Measurements from ENCODE around the gene MYO10.

MYO10 gene

DNA sequence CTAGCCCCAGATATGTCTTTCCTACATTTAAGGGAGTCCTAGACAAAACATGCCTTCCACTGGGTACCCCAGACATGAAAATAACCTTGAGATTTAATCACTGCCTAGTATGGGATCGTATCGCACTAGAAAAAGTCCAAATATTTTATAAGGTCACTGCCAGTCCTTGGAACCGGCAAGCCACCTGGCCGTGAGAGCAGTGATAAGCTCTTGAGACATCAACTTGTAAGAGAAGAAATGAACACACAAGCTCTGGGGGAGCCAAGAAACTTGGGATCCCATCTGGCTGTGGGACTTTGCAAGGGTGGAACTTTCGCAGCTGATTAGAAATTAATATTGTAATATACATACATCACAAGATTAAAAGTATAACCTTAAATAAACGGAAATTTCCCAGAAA lies 21.5 kb downstream of the MYO10 start:
- no peak for DNase-seq

DNA sequence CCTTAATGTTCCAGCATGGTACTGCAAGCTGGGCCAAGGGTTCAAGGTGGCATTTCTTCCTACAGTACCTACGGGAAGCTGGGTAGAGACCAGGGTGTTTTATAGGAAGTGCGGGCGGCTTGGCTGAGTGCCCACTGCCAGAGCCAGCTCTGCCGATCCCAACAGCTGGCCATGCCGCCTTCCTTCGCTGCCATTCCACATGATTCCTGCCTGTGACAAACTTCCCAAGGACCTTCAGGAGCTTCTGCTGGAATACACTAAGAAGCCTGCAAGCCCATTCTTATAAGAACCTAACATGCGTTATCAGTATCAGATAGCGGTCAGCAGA lies 22.0 kb downstream of the MYO10 start:
- DNase-seq = no peak

DNA sequence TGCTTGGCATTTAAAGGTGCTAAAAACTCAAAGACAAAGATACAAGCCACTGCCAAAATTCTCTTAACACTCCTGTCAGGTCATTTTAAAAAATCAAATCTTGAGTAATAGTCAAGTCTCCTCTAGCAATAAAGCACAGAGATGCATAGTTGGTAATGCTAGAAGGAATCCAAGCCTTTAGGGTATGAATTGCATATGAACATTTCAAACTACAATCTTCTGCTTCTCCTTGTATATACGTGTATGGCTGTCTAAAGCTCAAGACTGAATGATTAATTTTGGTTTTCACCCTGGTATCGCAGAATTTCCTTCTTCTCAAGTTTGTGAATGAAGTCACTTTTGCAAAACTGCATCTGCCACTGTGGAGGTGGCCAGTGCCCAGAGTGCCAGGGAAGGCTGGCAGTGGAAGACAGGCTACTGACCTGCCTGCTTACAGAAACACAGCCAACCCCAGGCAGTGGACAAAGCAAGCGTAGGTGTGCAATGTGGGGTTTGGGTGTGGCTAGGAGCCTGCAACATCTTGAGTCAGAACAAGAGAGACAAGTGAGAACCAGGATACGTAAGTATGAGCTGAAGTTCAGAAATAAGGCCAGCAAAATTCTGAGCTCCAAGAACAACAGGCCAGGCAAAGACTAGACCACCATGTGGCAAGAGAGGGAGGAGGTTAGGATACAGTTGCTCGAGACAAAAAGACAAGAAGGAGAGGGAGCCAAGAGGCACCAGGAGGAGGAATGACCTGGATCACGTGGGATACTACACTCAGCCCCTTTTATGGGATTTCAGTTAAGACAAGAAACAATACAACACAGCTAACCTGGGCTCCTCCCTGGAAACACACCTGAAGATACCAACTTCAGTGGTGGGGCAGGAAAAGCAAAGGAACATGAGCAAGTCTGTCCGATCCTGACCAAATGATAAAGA lies 22.6 kb downstream of the MYO10 start:
- no peak for DNase-seq

DNA sequence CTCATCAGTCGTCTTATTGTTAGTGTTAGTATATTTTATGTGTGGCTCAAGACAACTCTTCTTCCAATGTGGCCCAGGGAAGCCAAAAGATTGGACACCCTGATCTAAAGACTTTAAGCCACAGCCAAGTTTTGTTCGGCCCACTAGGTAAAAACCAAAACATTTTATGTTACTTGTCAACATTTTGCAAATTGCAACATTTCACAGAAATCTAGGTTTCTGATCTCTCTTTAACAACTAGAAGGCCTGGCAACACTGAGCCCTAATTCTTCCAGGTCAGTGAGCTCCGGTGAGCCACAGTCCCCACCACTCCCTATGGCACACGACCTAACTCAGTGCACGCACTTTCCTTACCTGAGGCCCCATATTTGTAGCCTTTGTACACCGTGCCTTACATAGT lies 24.0 kb downstream of the MYO10 start:
- no peak for DNase-seq

DNA sequence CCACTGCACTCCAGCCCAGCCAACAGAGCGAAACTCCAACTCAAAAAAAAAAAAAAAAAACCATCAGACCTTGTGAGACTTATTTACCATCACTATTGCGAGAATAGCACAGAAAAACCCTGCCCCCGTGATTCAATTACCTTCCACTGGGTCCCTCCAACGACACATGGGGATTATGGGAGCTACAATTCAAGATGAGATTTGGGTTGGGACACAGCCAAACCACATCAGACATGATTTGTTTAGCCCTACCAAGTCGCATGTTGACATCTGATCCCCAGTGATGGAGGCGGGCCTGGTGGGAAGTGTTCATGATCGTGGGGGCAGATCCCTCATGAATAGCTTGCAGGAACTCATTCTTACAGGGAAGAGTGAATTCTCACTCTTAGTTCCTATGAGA lies 26.6 kb downstream of the MYO10 start:
- DNase-seq = no peak

DNA sequence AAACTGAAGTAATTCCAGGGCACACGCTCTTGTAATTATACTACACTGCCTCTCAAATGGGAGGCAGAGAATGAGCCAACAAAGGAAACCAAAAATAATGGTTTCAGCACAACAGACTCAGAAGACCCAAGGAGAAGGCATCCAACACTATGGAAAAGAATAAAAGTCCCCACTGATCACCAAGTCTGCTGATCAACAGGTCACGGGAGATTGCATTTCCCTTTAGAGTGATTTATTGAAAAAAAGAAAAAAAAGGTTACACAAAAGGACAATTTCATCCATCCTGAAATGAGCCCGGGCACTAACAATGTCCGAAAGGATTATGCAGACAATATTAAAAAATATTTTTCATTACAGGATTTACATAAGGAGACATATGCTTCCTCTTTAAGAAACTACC lies 28.8 kb downstream of the MYO10 start:
- DNase-seq = no peak

DNA sequence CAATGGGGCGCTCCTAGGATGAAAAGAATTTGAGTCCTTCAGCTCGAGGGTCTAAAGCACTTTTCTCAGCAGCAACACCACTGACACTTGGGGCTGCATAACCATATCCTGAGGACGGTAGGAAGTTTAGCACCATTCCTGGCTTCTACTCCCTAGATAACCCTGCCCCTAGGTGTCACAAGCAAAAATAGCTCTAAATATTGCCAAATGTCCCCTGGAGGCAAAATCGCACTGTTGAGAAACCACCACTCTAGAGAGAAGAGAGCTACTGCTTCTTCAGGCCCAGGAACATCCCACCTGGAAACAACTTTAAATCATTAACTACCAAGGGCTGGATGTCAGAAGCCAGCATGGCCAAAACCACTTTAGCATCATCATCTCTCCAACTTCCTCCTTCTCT lies 29.8 kb downstream of the MYO10 start:
- DNase-seq = no peak

DNA sequence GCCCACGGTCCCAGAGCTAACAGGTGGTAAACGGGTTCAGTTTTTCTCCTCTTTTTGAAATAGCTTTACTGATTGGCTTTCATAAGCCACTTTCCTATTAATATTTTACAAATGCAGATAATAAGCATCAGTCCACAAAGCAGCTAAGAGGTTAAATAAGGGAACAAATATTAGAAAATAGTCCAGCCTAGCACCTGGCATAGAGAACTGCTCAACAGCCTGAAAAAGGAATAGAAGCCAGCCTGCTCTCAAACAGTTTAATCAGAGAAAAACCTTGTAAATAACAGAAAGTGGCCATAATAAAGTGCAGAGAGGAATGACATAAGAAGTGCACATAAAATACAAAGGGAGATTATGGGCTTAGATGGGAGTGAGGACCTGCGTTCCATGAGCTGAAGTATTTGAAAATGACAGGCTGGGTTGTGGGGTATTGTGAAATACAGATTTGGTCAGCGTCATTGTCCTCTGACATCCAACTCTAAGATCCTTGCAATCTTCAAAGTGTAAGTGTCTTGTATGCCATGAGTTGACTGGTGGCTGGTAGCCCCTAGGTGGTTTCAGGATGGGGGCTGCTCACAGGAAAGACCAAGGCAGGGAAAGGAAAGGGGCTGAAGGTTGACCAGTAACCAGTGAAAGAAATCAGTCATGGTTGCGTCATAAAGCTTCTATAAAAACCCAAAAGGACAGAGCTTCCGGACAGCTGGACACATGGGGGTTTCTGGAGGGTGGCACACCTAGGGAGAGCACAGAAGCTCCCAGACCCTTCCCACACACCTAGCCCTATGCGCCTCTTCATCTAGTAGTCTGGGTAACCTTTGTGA lies 32.4 kb downstream of the MYO10 start:
- no peak for DNase-seq

DNA sequence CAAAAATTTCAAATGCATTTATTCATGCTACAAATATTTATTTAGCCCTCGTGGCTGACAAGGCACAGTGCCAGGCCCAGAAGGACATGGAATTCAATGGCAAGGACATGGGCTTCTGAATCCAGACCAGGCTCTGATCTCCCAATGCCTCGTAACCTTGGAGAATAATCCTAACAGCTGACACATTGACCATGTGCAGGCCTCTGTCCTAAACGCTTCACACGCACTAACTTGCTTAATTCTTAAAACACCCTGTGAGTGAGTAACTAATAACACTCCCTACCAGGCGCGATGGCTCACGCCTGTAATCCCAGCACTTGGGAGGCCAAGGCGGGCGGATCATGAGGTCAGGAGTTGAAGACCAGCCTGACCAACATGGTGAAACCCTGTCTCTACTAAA lies 33.2 kb downstream of the MYO10 start:
- no peak for DNase-seq

DNA sequence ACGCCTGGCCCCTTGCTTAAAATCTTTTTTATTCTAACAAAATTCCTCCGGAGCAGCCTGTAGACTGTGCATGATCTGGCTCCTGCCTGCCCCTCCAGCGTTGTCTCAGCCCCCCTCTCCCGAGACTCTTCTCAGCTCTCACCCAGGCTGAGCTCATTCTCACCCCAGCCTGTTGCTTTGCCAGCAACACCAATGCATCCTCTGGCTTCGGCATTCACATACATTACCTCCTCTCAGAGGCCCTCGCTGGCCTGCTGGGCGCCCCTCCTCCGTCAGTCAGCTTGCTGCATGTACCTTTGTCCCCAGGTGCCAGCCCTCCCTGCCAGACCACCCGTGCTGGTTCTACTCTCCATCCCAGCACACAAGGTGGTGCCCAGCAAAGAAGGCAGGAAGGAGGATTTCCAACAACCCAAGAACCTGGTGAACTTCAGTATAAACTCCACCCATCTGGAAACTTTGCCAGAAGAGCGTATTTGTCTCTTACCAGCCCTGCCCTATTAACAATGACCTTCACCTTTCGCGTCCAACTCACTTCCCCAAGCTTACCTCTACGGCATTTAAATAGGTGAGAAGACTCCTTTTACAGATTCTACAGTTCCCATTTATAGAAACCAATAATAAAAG lies 35.0 kb downstream of the MYO10 start:
- DNase-seq = no peak

DNA sequence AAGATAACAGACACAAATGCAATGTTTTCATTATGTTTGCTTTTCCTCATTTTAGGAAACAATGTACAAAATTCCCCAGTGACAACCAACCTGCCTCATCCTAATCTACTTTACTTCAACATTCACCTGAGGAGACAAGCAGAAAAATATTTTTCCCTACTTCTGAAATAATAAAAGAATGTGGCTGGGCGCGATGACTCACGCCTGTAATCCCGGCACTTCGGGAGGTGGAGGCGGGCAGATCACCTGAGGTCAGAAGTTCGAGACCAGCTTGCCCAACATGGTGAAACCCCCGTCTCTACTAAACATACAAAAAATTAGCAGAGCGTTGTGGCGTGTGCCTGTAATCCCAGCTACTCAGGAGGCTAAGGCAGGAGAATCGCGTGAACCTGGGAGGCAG lies 36.9 kb downstream of the MYO10 start:
- DNase-seq = no peak

DNA sequence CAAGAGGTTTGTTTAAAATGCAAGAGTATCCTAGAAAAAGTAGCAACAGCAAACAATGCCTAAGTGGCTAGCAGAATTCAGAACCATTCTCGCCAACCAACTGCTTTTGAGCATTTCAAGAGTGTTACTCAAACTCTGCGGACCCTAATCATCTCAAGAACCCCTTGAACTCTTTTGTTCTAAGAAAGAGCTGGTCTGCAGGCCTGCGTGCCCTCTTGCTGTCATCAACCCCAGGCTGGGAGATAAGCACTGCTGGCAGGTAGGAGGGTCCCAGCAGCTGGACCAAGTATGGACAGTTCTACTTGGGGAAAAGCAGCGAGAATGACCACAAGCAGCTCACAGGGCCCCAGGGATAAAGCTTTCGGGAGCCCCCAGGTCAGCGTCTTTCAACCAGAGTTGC lies 38.3 kb downstream of the MYO10 start:
- no peak for DNase-seq

DNA sequence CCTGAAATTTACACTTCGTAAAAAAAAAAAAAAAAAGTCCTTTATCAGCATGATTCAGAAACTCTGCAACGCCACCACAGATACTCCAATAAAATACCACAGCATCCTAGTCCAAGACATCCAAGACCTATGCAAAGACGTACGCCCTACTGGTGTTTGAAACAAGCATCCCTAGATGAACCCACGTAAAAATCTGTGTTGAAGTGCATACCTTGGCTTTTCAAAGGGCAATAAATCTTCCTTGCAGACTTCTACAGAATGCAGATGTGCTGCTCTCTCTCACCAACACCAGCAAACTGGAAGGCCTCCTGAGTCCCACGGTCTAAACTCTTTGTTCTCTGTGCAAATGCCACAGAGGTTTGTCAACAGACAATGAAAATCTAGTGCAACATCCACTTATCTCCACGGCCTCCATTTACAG lies 38.8 kb downstream of the MYO10 start:
- DNase-seq = no peak

DNA sequence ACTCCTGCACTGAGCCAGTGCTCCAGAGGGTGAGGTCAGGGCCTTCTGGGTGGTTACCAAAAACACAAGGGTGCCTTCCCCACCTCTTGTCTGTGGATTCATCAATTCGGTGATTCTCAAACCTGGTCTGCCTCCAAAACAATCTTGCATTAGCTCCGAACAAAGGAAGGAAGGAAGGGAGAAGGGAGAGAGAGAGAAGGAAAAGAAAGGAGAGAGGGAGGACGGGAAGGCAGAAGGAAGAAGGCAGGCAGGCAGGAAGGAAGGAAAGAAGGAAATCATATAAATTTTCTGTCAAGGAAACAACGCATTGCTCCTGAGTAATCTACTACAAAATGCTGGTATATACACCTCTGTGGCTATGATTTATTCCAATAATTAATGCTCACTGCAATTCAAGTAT lies 39.3 kb downstream of the MYO10 start:
- no peak for DNase-seq

DNA sequence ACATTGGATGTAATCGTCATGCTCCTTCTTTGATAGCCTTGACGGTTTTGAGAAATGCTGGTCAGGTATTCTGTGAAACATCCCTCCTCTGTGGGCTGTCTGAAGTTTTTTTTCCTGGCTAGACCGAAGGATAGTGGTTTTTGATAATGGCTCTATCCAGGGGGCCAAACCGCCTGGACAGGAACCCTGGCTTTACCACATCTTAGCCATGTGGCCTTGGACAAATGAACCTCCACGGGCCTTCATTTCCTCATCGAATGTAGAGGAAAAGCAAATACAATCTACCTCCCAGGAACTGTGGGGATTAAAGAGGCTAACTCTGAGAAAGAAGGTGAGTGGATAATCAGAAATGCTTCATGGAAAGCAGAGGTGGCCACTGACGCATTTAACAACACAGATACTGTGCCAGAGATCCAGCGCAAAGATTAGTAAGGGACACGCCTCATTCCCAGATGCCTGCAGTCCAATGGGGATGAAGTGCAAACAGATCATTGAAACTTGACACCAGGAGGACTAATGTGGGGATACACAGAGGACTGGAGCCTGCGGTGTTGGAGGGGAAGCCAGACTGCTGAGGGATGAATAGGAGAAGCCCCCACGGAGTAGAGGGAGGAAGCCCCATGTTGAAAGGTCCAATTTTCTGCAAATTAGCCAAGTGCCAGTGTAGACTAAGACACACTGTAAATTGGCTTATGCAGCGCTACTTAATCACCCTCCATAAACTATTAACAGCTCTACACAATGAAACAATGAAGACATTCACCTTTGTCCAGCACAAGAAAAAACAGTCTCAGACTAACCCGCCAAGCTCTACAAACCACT lies 41.6 kb downstream of the MYO10 start:
- no peak for DNase-seq

DNA sequence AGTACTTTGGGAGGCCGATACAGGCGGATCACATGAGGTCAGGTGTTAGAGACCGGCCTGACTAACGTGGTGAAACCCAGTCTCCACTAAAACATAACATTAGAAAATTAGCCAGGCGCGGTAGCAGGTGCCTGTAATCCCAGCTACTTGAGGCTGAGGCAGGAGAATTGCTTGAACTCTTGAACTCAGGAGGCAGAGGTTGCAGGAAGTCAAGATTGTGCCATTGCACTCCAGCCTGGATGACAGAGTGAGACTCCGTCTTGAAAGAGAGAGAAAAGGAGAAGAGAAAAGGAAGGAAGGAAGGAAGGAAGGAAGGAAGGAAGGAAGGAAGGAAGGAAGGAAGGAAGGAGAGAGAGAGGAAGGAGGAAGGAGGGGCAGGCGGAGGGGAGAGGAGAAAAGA lies 45.1 kb downstream of the MYO10 start:
- no peak for DNase-seq

DNA sequence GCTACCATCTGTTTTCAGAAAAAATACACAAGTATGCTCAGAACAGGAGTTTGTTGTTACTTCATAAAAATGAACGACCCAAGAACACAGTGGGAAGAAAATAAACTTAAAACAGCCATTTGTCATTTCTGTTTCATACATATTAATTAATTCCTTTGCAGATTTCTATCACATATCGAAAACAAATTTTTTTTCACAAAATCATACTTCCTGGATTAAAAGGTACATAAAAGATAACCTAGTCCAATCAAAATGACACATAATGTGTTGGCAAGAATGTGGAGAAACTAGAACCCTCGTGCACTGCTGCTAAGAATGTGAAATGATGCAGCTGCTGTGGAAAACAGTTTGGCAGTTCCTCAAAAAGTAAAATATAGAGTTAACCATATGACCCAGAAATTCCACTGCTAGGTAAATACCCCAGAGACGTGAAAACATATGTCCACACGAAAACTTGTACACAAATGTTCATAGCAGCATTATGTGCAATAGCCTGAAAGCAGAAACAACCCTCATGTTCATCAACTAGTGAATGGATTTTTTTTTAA lies 46.0 kb downstream of the MYO10 start:
- DNase-seq = no peak

DNA sequence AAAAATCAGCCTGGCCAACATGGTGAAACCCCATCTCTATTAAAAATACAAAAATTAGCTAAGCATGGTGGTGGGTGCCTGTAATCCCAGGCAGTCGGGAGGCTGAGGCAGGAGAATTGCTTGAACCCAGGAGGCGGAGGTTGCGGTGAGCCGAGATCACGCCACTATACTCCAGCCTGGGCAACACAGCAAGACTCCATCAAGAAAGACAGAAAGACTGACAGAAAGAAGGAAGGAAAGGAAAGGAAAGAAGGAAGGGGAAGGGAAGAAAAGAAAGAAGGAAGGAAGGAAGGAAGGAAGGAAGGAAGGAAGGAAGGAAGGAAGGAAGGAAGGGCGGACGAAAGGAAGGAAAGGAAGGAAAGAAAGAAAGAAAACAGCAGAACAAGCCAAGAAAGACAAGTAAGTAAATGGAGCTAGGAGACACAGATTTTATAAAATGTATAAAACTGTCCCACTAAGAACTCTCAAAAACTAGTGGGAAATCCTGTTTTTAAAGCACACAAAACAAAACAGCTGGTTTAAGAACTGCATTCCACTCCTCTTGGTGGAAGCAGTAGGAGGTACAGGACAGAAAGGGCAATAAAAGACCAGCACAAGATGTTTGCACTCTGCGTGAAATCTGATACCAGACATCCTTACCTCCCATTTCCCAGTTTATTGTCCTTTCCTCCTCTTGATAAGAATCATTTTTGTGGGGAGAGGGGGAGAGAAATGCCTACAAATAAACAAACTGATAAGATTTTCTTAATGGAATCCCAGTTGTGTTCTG lies 46.7 kb downstream of the MYO10 start:
- DNase-seq = no peak

DNA sequence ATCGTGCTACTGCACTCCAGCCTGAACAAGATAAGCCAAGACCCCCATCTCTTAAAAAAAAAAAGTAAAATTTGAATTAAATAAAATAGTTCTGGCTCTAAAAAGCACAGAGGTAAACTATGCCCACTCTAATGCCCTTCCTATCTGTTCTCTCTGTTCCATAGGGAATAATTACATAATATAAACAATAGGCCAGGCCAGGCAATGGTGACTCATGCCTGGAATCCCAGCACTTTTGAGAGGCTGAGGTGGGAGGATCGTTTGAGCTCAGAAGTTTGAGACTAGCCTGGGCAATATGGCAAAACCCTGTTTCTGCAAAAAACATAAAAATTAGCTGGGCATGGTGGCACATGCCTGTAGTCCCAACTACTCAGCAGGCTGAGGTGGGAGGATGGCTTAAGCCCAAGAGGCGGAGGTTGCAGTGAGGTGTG lies 47.4 kb downstream of the MYO10 start:
- no peak for DNase-seq

DNA sequence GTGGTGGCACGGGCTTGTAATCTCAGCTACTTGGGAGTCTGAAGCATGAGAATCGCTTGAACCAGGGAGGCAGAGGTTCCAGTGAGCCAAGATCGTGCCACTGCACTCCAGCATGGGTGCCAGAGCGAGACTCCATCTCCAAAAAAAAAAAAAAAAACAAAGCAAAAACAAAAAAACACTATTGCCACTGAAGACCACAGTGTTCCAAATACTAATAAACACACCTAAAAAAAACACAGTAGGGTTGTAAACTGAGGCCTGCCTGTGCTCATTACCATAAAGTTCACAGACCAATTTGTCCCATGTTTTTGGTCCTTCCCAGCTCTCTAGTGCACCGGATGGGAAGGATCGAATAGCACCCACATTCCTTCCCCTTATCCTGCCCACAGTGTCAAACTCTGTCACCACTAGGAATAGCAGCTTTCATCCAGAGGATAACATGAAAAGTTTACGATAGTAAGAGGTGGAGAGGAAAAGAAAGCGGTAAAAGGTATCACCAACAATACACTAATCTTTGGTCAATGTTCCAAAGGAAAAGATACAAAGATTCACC lies 49.2 kb downstream of the MYO10 start:
- no peak for DNase-seq

DNA sequence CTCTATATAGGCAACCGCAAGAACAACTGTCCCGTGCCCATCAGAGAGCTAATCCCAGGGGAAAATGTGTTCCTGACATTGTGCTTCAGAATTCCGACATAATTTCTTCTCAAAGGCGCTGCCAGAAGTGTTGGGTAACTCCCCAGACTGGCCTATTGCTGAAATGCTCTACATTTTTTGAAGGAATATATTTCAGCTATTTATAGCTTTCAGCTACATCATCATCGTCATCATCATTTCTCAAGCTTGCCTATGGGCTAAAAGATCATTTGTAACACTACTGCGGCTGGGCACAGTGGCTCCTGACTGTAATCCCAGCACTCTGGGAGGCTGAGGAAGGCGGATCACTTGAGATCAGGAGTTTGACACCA lies 49.7 kb downstream of the MYO10 start:
- no peak for DNase-seq

Measured in activated T-cell treated with anti-CD3 and anti-CD28 coated beads, Interleukin-2, amount 50 U/mL, for 1 hour (primary cell).